HG02852 (cell line): ENCODE measurements around the gene ARL14EP.

Experiments used
- ATAC-seq: cut with Tn5 transposase; IDR thresholded peaks from one replicate; pipeline ENCODE4 v1.9.1; 2021; ENCODE audit warnings: mild to moderate bottlenecking, moderate library complexity; ENCODE audit not compliant: unreplicated experiment

The ARL14EP gene

DNA sequence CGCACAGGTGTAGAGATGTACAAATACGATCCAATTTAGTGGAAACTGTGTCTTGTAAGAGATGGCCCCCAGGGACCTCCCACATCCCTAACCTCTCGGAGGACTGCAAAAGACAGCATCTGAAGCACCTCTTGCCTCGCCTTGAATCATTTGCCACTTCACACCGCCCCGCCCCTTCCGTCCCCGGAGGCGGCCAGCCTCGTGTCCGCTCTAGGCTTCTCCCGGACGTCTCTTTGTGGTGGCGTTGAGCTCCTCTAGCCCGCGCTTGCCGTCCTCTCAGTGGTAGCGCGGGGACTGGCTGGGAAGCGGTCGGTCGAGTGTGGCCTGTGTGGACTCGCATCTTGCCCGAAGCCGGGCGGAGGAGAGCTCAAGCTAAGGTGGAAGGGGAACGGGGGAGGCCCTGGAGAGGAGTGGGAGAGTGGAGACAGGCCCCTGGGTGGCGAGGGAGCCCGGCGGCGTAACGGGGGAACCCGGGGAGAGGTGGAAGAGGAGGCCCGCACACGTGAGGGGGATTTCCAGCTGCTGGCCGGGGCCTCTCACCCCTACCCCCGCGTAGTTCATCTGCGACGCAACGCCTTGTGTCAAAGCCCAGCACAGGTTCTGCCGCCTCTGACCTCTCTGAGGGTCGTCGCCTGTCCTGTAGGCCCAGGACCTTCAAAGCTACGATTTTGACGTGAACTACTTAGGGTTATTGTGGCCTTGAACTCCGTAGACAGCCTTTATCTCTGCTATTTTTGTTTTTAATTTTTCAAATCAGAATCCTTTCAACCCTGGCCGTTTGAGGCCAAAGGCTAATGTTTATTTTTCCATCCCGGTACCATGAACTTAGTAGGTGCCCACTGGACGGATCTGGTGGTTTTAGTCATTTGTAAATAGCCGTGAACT, at the start of gene ARL14EP:
TSS of gene ARL14EP (plus strand) at position 279 of the 885 bp plus-strand sequence. CDS start 7,845 bp downstream, outside the sequence.
- ATAC-seq = peak; percentile 98

DNA sequence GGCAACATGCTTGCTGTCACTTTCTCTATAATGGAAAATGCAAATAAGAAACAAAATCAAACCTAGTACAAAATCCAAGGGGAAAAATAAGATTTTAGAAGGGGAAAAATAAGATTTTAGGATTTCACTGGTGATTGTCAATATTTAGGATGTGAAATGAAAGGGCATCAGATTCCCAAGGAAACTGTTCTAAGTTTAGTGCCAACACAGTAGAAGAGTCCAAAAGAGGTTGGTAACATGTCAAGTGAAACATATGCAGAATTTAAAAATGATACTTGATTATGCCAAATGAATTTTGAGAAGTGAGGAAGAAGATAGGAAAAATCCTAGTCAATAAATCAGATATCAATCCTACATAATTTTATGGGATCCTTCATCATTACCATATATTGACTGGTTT, 45.7 kb upstream of the ARL14EP start:
- no peak for ATAC-seq

DNA sequence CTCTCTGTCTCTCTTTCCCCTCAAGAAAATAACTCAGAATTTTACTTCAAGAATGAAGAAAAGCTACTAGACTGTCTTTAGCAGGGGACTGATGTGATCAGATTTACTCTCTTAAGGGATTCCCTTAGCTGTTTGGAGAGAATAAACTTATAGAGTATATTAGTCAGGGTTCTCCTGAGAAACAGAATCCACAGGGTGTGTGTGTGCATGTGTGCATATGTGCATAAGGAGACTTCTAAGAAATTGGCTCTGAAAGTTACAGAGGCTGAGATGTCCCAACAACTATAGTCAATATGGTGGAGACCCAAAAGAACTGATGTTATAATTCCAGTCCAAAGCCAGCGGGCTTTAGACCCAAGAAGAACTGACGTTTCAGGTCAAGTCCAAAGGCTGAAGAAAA, 43.1 kb upstream of the ARL14EP start:
- no peak for ATAC-seq

DNA sequence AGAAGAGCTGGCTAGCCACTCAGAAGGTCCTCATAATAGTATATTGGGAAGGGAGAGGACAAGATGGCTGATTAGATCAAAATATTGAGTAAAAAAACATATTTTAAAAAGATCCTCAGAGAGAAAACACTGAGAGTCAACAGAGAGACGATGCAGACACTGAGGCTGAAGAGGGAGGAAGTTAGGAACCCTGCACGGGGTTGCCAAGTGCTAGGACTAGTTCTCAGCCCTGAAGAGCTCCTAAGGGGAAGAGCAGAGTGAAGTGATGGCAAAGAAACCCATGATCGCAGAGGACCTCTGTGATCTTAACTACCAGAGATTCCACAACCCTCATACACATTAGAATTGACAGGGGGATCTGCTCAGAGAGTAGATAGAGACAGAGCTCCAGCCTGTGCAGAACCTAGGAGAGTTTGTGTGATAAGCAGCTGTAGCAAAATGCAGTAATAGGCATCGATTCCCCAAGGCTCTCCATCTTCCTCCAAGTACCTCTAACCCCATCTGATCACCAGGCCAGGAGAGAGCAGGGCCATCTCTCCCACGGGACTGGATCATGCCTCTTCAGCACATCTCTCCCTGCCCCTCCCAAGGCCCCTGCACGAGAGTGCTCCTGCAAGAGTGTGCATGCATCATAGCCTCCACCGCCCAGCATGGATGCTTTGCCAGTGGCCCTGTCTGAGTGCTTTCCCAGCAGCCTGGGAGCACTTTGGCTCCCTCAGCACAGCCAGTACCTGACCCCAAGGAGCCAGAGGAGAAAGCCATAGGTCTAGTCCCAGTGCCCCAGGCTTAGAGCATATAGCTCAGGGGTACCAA, 41.2 kb upstream of the ARL14EP start:
- ATAC-seq = peak; percentile 35

DNA sequence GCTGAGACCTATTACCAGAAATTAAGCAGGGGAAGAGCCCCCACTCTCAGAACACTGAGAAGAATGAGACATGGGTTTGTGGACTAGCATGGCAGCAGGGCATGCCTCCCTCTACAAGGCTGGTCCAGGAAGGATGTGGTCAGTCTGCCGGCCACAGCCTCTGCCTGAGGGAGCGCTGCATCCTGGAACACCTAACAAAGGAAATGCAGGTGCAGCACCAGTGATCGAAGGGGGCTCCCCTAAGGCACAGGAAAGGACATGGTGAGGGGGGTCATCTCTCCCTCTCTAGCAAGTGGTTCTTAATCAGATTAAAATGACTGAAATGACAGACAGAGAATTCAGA, 40.6 kb upstream of the ARL14EP start:
- ATAC-seq = peak; percentile 75

DNA sequence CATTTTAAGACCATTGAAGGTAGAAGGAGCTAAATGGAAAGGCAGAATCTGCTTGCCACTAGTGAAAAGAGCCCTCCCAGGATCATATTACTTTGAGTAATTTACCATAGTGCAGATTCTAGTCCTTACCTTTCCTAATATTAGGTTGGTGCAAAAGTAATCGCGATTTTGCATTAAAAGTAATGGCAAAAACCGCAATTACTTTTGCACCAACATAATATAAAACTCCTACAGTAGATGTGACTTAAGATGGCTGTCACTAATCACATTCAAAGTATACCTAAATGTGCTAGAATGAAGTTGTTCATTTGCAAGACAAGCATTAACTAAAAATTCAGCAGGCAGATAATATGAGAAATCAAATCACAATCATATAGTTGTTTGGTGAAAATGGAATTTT, 38.1 kb upstream of the ARL14EP start:
- ATAC-seq = no peak

DNA sequence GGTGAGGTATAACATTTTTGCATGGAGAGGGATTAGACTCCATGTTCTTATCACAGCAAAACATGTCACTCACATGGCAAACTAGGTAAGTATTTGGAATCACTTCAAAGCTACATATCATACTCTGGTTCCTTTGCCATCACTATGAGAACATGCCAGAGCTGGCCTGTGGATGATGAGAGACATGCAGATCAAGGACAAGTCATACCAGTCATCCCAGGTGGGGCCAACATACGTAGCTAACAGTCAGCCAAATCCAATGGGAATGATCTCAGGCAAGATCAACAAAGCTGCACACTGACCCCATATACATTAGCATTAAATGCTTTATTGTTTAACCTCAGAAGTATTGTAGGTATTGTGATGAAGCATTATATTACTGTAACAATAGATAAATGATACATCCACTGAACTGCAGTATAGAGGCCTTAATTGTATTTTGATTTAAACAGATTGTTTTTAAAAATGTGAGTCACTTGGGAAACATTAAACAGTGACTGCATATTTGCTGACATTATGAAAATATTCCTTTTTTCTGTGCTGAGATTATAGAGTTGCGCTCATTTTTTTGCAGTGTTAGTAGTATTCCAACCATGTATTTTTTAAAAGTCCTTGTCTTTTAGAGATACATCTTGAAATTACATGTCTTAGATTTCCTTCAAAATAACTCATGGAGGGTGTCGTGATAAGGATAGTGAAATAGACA, 37.3 kb upstream of the ARL14EP start:
- ATAC-seq = no peak

DNA sequence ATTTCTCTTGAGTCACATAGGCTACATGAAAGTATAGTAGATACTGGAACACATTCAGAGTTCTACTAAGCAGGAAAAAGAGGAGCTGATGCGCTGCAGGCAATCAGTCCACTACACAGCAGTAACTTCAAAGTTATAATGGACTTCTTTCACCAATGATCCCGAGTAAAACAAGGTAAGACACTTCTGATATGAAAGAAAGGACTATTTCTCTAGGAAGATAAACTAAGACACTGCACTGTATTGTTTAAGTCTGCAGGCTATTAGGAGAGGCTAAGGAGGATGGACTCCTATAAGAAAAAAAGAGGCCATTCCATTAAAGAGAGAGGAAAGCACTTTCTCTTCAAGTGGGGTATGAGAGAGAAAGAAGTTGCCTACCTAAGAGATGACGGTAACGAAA, 31.6 kb upstream of the ARL14EP start:
- ATAC-seq = no peak

DNA sequence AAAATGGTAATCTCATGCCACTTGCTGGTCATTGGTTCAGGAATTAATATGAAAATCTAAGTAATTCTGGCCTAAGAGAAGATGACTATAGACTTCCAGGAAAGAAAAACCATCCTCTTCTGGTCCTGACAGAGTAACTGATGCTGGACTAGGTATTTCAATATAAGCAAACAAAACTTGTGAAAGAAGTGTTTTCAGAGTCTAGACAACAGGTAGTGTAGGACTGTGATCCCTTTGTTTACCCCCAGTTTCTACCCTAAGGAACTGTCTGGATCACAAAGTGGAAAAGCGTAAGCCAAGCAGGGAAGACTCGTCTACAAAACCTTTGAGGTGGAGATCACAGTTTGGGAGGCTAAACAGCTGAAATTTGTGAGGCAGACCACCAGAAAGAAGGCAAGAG, 30.4 kb upstream of the ARL14EP start:
- ATAC-seq = no peak

DNA sequence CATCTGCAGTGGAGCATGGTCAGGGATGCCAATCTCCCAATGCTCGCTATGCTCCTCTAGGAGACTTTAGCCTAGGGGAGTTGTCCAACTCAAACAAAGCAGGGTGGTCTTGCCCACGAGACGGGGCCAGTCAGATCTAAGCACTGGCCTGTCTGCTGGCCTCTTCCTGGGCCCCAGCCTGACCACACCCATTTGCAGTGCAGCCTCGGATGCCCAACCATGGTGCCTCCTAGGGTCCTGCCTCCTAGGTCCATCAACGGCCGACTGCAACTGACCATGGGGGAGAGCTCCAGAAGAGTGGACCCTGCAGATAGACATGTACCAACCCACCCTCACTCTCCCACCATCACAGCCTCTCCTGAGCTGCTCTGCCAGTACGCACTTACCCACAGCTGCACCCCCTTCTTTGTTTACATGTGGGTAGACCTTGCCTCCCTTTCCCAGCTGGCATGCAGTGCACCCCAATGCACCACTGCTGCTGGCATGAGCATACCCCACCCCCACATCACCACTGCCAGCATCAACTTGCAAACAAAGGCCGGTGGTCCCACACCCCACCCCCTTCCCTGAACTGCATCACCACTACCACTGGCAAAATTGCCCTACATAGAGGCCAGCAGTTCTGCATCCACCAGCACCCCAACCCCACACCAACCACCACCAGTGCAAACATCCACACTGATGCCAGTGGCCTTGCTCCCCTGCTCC, 27.6 kb upstream of the ARL14EP start:
- no peak for ATAC-seq

DNA sequence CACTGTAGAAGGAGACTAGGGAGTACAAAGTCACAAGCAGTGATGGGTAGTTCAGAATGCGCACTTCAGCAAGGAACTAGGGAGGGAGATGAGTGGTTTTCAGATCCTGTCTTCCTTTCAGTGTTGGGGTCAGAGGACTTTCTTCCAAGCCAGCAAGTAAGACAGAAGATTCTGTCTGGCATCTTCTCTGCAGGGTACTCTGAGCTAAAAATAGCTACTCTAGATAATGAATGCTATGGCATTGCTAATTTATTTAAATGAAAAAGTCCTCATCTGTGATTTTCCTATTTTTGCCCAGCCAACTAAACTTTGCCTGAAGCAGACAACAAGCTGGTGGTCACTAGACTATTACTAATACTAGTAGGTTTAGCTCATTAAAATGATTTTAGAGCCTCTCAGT, 18.3 kb upstream of the ARL14EP start:
- ATAC-seq = no peak

DNA sequence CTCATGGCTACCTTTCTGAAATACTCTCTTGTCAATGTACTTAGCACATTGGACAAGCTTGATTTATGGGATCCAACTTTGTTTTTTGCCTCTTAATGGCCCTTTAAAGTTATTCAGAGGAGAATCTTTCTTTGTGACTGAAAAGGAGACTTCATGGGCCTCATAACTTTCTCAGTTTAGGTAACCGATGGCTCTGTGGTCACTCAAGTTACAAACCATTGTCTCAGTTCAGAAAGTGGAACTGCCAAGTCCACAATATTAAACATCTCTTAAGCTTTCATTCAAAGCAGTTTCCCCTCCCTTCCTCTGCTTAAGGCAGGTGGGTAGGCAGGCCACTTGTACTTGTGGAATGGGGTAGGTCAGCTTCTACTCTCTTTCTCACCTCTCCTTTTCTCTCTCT, 12.3 kb upstream of the ARL14EP start:
- ATAC-seq = peak; percentile 98

DNA sequence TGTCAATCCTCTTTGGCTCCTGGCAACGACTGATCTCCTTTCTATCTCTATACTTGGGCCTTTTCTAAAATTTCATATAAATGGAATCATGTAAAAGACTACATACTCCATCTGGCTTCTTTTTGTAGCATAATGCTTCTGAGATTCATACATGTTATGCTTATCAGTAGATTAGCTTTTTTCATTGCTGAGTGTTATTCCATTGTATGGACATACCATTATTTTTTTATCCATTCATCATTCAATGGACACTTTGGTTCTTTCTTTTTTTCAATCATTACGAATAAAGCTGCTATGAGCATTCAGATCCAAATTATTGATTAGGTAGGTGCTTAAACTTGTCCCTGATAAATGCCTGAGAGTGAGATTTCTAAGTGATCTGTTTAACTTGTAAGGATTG, 11.7 kb upstream of the ARL14EP start:
- no peak for ATAC-seq

DNA sequence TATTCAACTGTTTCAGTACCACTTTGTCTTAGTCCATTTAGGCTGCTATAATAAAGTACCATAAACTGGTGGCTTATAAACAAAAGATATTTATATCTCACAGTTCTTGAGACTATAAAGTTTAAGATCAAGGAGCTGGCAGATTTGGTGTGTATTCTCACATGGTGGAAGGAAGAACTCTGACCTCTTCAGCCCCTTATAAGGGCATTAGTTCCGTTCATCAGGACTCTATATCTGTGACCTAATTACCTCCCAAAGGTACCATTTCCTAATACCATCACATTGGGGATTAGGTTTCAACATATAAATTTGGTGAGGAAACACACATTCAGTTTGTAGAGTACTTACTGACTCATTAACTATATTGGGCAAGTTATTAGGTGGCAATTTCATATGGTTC, 10.7 kb upstream of the ARL14EP start:
- no peak for ATAC-seq

DNA sequence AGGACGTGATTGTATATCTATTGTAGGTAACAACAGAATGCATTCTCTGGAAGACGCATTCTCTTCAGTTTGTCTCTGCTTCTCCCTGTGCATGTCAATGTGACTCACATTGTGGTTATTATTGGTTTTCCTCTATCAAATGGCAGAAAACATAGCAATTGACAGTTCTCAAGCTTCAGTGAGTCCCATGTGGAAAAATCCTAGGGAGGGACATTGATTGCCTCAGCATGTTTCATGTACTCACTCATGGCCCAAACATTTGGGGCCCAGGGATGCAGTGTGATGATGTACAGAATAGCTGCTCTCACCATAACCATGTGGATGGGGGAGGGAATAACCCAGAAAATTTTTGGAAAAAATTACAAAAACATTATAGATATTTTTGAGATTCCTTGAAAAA, 9.3 kb upstream of the ARL14EP start:
- no peak for ATAC-seq

DNA sequence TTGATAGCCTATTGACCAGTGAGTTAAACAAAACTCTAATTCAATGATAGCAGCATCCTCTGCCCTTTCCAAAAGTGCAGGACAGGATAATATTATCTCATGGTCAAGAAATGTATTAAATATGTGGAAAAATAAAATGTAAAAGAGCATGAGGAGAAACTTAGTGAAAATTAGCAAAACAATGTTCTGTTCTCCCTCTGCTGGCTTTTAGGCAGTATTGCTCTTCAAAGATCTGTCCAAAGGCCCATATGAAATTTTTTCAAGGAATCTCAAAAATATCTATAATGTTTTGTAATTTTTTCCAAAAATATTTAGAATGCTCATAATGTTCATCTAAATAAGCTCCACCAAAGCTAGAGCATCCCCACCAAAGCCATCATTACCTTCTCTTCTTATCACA, 8.3 kb upstream of the ARL14EP start:
- ATAC-seq = no peak

DNA sequence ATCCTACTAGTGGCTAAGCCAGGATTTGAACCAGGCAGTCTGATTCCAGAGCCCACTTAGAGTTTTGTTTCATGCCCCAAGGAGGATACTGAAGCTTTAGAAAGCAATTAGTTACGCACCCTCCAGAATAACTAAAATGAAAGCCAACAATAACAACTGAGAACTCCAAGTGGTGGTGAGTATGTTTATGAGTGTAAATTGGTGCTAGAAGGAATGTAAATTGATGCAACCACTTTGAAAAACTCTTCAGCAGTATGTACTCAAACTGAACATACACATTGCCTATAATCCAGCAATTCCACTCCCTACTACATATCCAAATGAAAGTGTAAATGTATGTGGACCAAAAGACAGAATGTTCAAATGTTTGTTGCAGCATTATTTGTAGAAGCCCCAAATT, 6.7 kb upstream of the ARL14EP start:
- ATAC-seq = no peak

DNA sequence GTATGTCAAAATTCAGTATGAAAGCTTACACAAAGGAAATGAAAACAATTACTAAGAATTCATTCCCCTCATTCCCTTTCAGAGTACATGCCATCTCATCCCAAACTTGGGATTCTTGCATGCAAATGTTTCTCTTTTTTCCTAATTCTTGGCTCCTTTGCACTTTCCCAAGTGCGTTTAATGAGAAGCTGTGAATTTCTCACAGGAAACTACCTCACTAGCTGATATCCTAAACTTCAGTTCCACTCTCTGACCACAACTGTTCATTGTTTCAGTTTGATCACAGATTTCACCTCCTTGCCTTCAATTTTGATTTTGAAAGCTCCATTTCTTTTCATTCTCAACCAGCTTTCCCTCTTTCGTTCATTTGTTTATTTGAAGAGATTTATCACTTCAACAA, 5.9 kb upstream of the ARL14EP start:
- peak; percentile 62 for ATAC-seq

DNA sequence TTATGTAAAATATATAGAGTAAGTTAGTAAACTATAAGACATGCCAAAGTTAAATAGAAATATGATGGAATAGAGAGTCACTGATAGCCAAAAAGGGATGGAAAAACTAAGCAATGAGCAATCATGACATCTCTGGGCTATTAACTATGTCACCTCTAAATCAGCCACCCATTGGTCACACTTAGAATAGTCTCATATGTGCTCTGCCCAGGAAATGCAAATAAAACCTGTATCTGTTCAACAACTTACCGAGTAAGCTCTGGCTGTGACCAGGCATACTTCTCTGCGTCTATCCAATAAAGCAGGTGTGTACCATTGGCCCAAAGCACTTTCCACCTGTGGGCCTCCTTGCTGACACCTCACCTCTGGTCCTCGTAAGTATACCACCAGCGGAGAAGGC, 1.6 kb upstream of the ARL14EP start:
- no peak for ATAC-seq

DNA sequence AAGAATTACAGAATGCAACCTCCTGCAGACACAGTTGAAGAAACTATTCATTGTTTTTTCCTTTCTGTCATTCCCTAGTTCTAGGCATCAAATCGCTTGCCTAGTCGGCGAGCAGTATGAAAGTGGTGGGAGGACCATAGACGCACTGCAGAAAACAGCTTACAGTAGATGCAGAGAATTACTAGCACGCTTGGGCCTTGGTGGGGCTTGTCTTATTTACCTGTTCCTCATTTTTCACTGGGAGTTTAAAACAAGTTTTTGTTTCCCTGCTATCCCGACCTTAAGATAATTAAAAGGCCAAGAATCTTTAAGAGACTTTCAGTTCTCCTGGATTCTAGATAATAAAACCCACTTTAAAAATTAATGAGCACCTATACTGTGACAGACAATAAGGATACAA, 713 bp upstream of the ARL14EP start:
- ATAC-seq = no peak
